ENCODE measurements around the gene POLR1A.
"Not testable (repeated sequence)": the region's sequence is repeated elsewhere in the genome, so short reads cannot be mapped to it uniquely, and the experiment has no call there.

POLR1A gene

GRCh38 chr2:85998071-85998991, 107.4 kb downstream of the POLR1A start:
- DNase-seq (ENCODE audit: low spot score): no peak

GRCh38 chr2:85997017-85997970, 108.4 kb downstream of the POLR1A start:
- DNase-seq (ENCODE audit: low spot score): peak; percentile 61

GRCh38 chr2:85996591-85996990, 109.1 kb downstream of the POLR1A start:
- no peak for DNase-seq (ENCODE audit: low spot score)

GRCh38 chr2:85995648-85996529, 109.8 kb downstream of the POLR1A start:
- no peak for DNase-seq (ENCODE audit: low spot score)

- DNase-seq (ENCODE audit: low spot score): no peak
Observed at GRCh38 chr2:85994897-85995647, 110.6 kb downstream of the POLR1A start.

GRCh38 chr2:85994421-85994777, 111.3 kb downstream of the POLR1A start:
- DNase-seq (ENCODE audit: low spot score): no peak

- no peak for DNase-seq (ENCODE audit: low spot score)
Observed at GRCh38 chr2:85992611-85993010, 113.1 kb downstream of the POLR1A start.

GRCh38 chr2:85992053-85992452, 113.6 kb downstream of the POLR1A start:
- not testable (repeated sequence) for DNase-seq (ENCODE audit: low spot score)

GRCh38 chr2:85990084-85990483, 115.6 kb downstream of the POLR1A start:
- DNase-seq (ENCODE audit: low spot score): no peak

- DNase-seq (ENCODE audit: low spot score): no peak
Observed at GRCh38 chr2:85989288-85989865, 116.3 kb downstream of the POLR1A start.

GRCh38 chr2:85988914-85989270, 116.8 kb downstream of the POLR1A start:
- no peak for DNase-seq (ENCODE audit: low spot score)

GRCh38 chr2:85988175-85988913, 117.3 kb downstream of the POLR1A start:
- no peak for DNase-seq (ENCODE audit: low spot score)

- no peak for DNase-seq (ENCODE audit: low spot score)
Observed at GRCh38 chr2:85987266-85988174, 118.2 kb downstream of the POLR1A start.

GRCh38 chr2:85986121-85986520, 119.6 kb downstream of the POLR1A start:
- no peak for DNase-seq (ENCODE audit: low spot score)

- DNase-seq (ENCODE audit: low spot score): no peak
Observed at GRCh38 chr2:85984788-85985187, 120.9 kb downstream of the POLR1A start.

GRCh38 chr2:85983766-85984165, 121.9 kb downstream of the POLR1A start:
- DNase-seq (ENCODE audit: low spot score): no peak

- DNase-seq (ENCODE audit: low spot score): no peak
Observed at GRCh38 chr2:85981579-85982247, 124.0 kb downstream of the POLR1A start.

Data from putamen (tissue), 1 donor.